Suprapubic skin (tissue), 4 donors: Measurements from ENCODE around the gene LRFN2. TPM values are rescaled to one million over a fixed set of nuclear protein-coding genes. Genes with fewer than 3 reads are reported as not detected.

ENCODE experiments used
- DNase-seq, 2 donors: peaks; one replicate each; pipeline ENCODE4 v3.0.0-alpha.2; 2019; ENCODE audit warnings: low spot score in 2 of 2
- H3K27ac ChIP-seq: fragments of 200-600 bp; sonication (generic); one replicate; pipeline ENCODE4 v1.5.1; 2019
- H3K27me3 ChIP-seq: fragments of 200-600 bp; sonication (generic); one replicate; pipeline ENCODE4 v1.5.1; 2019
- H3K36me3 ChIP-seq: fragments of 200-600 bp; sonication (generic); one replicate; pipeline ENCODE4 v1.5.1; 2019
- H3K4me1 ChIP-seq: fragments of 200-600 bp; sonication (generic); one replicate; pipeline ENCODE4 v1.5.1; 2019
- H3K4me3 ChIP-seq: fragments of 200-600 bp; sonication (generic); one replicate; pipeline ENCODE4 v1.5.1; 2019; ENCODE audit warnings: mild to moderate bottlenecking
- H3K9me3 ChIP-seq: fragments of 200-600 bp; sonication (generic); one replicate; pipeline ENCODE4 v1.5.1; 2019
- EP300 ChIP-seq: sonication (generic); formaldehyde crosslinking; IDR thresholded peaks from one replicate; pipeline ENCODE4 v1.6.1; 2017; ENCODE audit warnings: antibody characterized with exemption
- POLR2A ChIP-seq, 2 donors: fragments of 450-650 bp; IDR thresholded peaks; one replicate each; pipeline ENCODE4 v1.6.1; 2017; ENCODE audit warnings: antibody characterized with exemption in 2 of 2, mild to moderate bottlenecking in 2 of 2, moderate library complexity in 2 of 2
- POLR2AphosphoS5 ChIP-seq, 3 donors: sonication (generic); formaldehyde crosslinking; IDR thresholded peaks; one replicate each; pipeline ENCODE4 v1.6.1; 2017; ENCODE audit warnings: antibody characterized with exemption in 3 of 3
- WGBS: methylation state at CpG from one replicate; pipeline ENCODE4 v1.1.5; 2018; 5-methylcytosine and 5-hydroxymethylcytosine counted together
- total RNA-seq, 4 donors: library from RNA; depleted of rRNA; stranded (reverse); fragments of >200 nt; gene quantifications; one replicate each; pipeline ENCODE4 v1.1.0, GENCODE V29; 2016
- TF ChIP-seq, protein P1 (sequence below), 2 donors: fragments of 200-600 bp in 1 of 2; fragments of 450-650 bp in 1 of 2; sonication (generic) in 1 of 2; IDR thresholded peaks; one replicate each; pipeline ENCODE4 v1.5.1; 2016 to 2019; ENCODE audit warnings: antibody characterized with exemption in 2 of 2, mild to moderate bottlenecking in 1 of 2, moderate library complexity in 1 of 2

LRFN2 gene
- total RNA-seq, 4 donors from 2014 or later = not detected

DNA sequence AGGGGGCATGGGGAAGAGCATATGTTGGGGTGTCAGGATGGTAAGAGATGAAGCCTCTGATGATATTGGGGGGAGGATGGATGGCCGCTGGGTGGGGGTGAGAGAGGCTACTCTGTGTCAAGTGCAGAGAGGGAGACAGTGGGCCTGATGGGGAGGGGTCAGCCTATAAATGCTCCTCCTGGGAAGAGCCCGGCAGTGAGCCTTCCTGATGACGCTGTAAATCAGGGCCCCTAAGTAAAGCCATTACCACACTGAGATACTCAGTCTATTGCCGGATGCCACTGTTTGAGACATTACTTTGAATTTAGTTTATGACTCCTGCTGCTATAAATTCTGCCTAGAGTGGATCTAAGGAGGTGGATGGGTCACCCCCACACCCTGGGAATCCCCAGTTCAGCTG, 28.1 kb downstream of the LRFN2 start:
- H3K36me3 ChIP-seq = no peaks in the 10 kb centered on the region
- 81% methylated on average over 4 of the region's 4 CpGs for WGBS
- H3K9me3 ChIP-seq = no peaks in the 10 kb centered on the region
- H3K27me3 ChIP-seq = peaks cover 12% of the 10 kb centered on the region
- no peak overlapping the region for H3K27ac ChIP-seq
- no peak for DNase-seq
- no peaks in the 10 kb centered on the region for H3K4me1 ChIP-seq
- TF ChIP-seq EP300 = no peak
- TF ChIP-seq, protein P1, sequence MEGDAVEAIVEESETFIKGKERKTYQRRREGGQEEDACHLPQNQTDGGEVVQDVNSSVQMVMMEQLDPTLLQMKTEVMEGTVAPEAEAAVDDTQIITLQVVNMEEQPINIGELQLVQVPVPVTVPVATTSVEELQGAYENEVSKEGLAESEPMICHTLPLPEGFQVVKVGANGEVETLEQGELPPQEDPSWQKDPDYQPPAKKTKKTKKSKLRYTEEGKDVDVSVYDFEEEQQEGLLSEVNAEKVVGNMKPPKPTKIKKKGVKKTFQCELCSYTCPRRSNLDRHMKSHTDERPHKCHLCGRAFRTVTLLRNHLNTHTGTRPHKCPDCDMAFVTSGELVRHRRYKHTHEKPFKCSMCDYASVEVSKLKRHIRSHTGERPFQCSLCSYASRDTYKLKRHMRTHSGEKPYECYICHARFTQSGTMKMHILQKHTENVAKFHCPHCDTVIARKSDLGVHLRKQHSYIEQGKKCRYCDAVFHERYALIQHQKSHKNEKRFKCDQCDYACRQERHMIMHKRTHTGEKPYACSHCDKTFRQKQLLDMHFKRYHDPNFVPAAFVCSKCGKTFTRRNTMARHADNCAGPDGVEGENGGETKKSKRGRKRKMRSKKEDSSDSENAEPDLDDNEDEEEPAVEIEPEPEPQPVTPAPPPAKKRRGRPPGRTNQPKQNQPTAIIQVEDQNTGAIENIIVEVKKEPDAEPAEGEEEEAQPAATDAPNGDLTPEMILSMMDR (IDR thresholded peaks at IDR 0.05) = no peak
- no peak overlapping the region for H3K4me3 ChIP-seq

DNA sequence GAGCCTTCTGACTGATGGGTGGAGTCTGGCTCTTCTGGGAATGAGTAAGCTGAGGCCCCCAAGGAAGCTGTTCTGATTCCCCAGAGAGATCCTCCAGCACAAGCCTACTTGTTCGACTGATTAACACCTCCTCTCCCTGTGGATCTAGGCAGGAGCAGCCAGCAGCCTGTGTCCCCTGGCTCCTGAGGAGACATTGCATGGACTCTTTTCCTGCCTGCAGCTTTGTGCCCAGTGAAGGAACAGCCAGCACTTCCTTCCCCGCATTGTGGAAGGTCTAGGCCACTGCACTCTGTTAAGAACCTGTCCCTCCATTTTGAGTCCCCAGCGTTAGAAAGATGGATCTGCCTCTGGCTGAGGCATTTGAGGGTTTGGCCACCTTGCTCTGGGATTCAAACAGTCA, 29.1 kb downstream of the LRFN2 start:
- H3K27ac ChIP-seq = no peak overlapping the region
- no peaks in the 10 kb centered on the region for H3K9me3 ChIP-seq
- no peak overlapping the region for H3K4me3 ChIP-seq
- no peak for DNase-seq
- 70% methylated on average over 3 of the region's 3 CpGs for WGBS
- H3K27me3 ChIP-seq = peaks cover 3% of the 10 kb centered on the region
- H3K4me1 ChIP-seq = no peaks in the 10 kb centered on the region
- H3K36me3 ChIP-seq = no peaks in the 10 kb centered on the region
- TF ChIP-seq, protein P1 (IDR thresholded peaks at IDR 0.05) = no peak
- TF ChIP-seq POLR2AphosphoS5 (IDR thresholded peaks at IDR 0.05) = no peak
- no peak for TF ChIP-seq POLR2A (IDR thresholded peaks at IDR 0.05)
- TF ChIP-seq EP300 = no peak

DNA sequence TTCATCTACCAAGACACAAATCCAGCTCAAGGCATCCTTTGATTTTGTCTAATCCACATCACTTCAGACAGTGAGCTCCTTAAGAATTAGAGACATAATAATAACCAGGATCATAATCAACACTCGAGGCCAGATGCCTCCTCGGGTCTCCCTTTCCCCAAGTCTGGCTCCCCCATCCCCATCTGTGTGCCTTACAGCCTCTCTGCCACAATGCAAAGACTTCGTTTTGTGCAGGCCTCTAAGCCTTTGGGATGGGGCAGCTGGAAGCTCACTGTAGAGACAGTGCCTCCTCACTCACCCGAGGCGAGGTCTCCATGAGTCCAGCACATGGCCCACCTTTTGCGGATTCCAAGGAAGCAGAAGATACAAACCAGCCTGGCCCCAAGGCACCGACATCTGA, 30.3 kb downstream of the LRFN2 start:
- Histone ChIP-seq H3K4me1 (no peaks in the 10 kb centered on the region), H3K27ac (no peak overlapping the region), H3K36me3 (no peaks in the 10 kb centered on the region), H3K9me3 (no peaks in the 10 kb centered on the region), H3K4me3 (no peak overlapping the region), H3K27me3 (no peaks in the 10 kb centered on the region)
- WGBS = 91% methylated on average over 7 of the region's 7 CpGs
- no peak for TF ChIP-seq EP300
- TF ChIP-seq POLR2AphosphoS5 (IDR thresholded peaks at IDR 0.05) = no peak
- TF ChIP-seq POLR2A (IDR thresholded peaks at IDR 0.05) = no peak
- TF ChIP-seq, protein P1 (IDR thresholded peaks at IDR 0.05) = no peak
- DNase-seq = no peak

DNA sequence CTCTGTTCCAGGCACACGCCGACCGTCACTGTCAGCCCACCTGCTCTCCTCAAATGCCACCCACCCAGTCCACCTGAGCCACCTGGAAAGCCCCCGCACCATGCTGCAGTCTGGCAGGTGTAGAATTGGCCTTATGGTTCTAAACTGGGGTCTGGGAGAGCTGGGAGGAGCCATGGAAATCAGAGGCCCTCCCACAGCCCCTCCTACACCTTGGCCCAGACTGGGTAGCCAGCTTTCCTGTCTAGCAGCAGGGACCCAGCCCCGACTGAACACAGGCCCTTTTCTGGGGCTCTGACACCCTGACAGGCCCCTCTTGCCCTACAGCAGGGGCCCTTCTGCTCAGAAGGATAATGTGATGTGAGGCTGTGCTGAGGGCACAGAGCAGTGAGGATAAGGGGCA, 31.1 kb downstream of the LRFN2 start:
- TF ChIP-seq POLR2AphosphoS5 (IDR thresholded peaks at IDR 0.05) (no peak), EP300 (no peak), POLR2A (IDR thresholded peaks at IDR 0.05) (no peak)
- TF ChIP-seq, protein P1 (IDR thresholded peaks at IDR 0.05) = no peak
- Histone ChIP-seq H3K9me3 (no peaks in the 10 kb centered on the region), H3K36me3 (no peaks in the 10 kb centered on the region), H3K27ac (no peak overlapping the region), H3K27me3 (no peaks in the 10 kb centered on the region), H3K4me1 (no peaks in the 10 kb centered on the region), H3K4me3 (no peak overlapping the region)
- DNase-seq = no peak
- 80% methylated on average over 4 of the region's 5 CpGs for WGBS

DNA sequence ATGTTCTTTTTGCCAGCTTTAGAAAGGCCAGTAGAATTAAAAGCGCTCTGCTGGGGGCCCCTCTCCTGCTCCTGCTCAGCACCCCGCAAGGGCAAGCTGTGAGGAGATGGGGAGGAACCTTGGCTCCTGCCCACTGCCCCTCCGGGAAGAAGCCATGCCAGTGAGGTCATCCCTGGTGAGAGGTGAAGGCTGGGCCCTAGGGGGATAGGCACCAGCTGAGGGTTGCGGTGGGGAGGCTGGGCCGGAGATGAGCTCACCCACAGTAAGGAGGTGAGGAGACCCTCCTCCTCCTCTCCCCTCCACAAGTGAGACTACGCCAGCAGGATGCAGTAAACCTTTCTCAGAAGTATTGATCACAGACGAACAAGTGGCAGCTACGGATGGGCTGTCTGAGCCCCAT, 32.1 kb downstream of the LRFN2 start:
- 63% methylated on average over 8 of the region's 8 CpGs for WGBS
- H3K4me3 ChIP-seq = no peak overlapping the region
- no peaks in the 10 kb centered on the region for H3K9me3 ChIP-seq
- H3K27me3 ChIP-seq = no peaks in the 10 kb centered on the region
- no peaks in the 10 kb centered on the region for H3K4me1 ChIP-seq
- no peak overlapping the region for H3K27ac ChIP-seq
- H3K36me3 ChIP-seq = no peaks in the 10 kb centered on the region
- TF ChIP-seq POLR2AphosphoS5 (IDR thresholded peaks at IDR 0.05) (no peak), EP300 (no peak), POLR2A (IDR thresholded peaks at IDR 0.05) (no peak)
- TF ChIP-seq, protein P1 (IDR thresholded peaks at IDR 0.05) = no peak
- no peak for DNase-seq
